PC-9 (cell line): ENCODE results near the gene PPARA.

ENCODE experiments used
- CTCF ChIP-seq: fragments of 200-600 bp; sonication (generic); conservative IDR thresholded peaks from 2 replicates; pipeline ENCODE4 v1.6.1; 2017; ENCODE audit warnings: mixed run types, antibody characterized with exemption, mild to moderate bottlenecking, moderate library complexity
- EZH2 ChIP-seq: fragments of 200-600 bp; sonication (generic); IDR thresholded peaks from 2 replicates; pipeline ENCODE4 v1.8.0; 2017; ENCODE audit warnings: antibody characterized with exemption, low read depth

DNA sequence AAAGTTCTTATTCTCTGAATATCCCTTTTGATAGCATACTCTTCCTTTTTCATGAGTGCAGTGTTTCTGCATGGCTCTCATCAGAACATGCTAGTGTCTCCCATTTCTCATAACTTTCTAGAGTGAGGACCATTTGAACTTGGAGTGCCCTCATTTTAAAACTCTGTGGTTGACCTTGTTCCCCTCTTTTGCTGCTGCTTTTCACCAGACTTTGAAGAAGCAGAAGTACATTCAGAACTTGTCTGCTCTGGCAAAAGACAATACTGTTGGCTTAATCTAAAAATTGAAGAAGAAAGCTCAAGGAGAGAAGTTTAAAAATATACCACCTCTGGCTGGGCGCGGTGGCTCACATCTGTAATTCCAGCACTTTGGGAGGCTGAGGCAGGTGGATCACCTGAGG lies 35.0 kb downstream of the PPARA start:
- TF ChIP-seq CTCF = no peak
- TF ChIP-seq EZH2 = no peak
